ENCODE data around the gene SMURF1.

GRCh38 chr7:99116144-99116543, 27.8 kb downstream of the SMURF1 start:
- TF ChIP-seq POLR2A (IDR thresholded peaks at IDR 0.05; ENCODE audit: low read depth, low read length) (no peak), TAF1 (IDR thresholded peaks at IDR 0.05; ENCODE audit: borderline replicate concordance, low read depth, low read length) (no peak)
